Panc1 (cell line): ENCODE data around the gene AEBP2. TPM values are rescaled to one million over a fixed set of nuclear protein-coding genes. Genes with fewer than 3 reads are reported as not detected.

Experiments used
- ATAC-seq: fragments of 200-7000 bp; cut with Tn5 transposase; 2 replicates; pipeline ENCODE4 v1.9.1; 2020; ENCODE audit warnings: mild to moderate bottlenecking, moderate library complexity
- BruUV-seq: library from RNA; stranded (reverse); fragments of 400-500 nt; replicated peaks from 2 replicates; lab custom pipeline; 2021; lab: Mats Ljungman, UMichigan
- CTCF ChIA-PET: fragments of 300-600 bp; sonication (Branson Sonifier 250); formaldehyde crosslinking; loops from one replicate; lab custom pipeline; 2022; ENCODE audit warnings: antibody characterized with exemption; lab: Charles Lee
- POLR2A ChIA-PET: fragments of 300-600 bp; sonication (Branson Sonifier 250); formaldehyde crosslinking; loops from one replicate; lab custom pipeline; 2022; ENCODE audit warnings: antibody characterized with exemption; lab: Charles Lee
- DNase-seq: peaks from one replicate; pipeline ENCODE4 v3.0.0-alpha.2; 2010; ENCODE audit warnings: low read depth, low spot score
- H3K27ac ChIP-seq: 2 replicates; pipeline ENCODE4 v1.5.1; 2011; ENCODE audit warnings: mild to moderate bottlenecking, low read length, inconsistent platforms
- H3K27me3 ChIP-seq: fragments of 200-500 bp; sonication (Bioruptor generic); 2 replicates; pipeline ENCODE4 v1.6.0; 2014; ENCODE audit warnings: low read length, inconsistent platforms; ENCODE audit not compliant: control insufficient read depth, insufficient read depth
- H3K36me3 ChIP-seq: fragments of 200-500 bp; sonication (Bioruptor generic); 2 replicates; pipeline ENCODE4 v1.5.1; 2014; ENCODE audit warnings: inconsistent platforms, mild to moderate bottlenecking, low read length, moderate library complexity; ENCODE audit not compliant: control insufficient read depth, insufficient read depth
- H3K4me1 ChIP-seq: 2 replicates; pipeline ENCODE4 v1.5.1; 2011; ENCODE audit warnings: inconsistent platforms, mild to moderate bottlenecking, low read length, moderate library complexity; ENCODE audit not compliant: control insufficient read depth, insufficient read depth
- H3K4me3 ChIP-seq, 2 experiments: 2 replicates each; pipeline ENCODE4 v1.5.1; 2011 to 2012; ENCODE audit warnings: low read depth in 2 of 2, low read length in 2 of 2, mild to moderate bottlenecking in 2 of 2, inconsistent platforms in 1 of 2, moderate library complexity in 1 of 2
- H3K9me3 ChIP-seq: fragments of 200-500 bp; sonication (Bioruptor generic); 2 replicates; pipeline ENCODE4 v1.5.1; 2014; ENCODE audit warnings: low read depth, mild to moderate bottlenecking, inconsistent platforms, low read length, moderate library complexity; ENCODE audit not compliant: control insufficient read depth, insufficient read depth
- POLR2AphosphoS5 ChIP-seq: IDR thresholded peaks from 2 replicates; pipeline ENCODE4 v1.6.1; 2012; ENCODE audit warnings: mild to moderate bottlenecking, low read depth, low read length, moderate library complexity
- SIN3A ChIP-seq: IDR thresholded peaks from 2 replicates; pipeline ENCODE4 v1.6.1; 2012; ENCODE audit warnings: low read depth, mild to moderate bottlenecking, low read length, moderate library complexity, borderline replicate concordance; ENCODE audit not compliant: insufficient read depth
- TCF7L2 ChIP-seq: IDR thresholded peaks from 2 replicates; pipeline ENCODE4 v1.6.1; 2011; ENCODE audit warnings: mild to moderate bottlenecking, low read depth, low read length, inconsistent platforms
- in situ Hi-C: cut with HindIII; loops from 2 replicates; pipeline ENCODE4 v1.10.0; 2016; ENCODE audit warnings: low sequenced_read_pairs, low pct_unique_long_range_greater_than_20kb
- intact Hi-C: fragments of 100-400 bp; cut with micrococcal nuclease; formaldehyde crosslinking; loops from one replicate; pipeline ENCODE4 v1.10.0; 2022; ENCODE audit not compliant: unreplicated experiment
- total RNA-seq: library from RNA; stranded (reverse); gene quantifications from one replicate; pipeline ENCODE4 v1.2.1, GENCODE V29; 2021; ENCODE audit not compliant: unreplicated experiment
- TF ChIP-seq, protein P1 (sequence below): fragments of 450-650 bp; IDR thresholded peaks from 2 replicates; pipeline ENCODE4 v1.5.1; 2017; ENCODE audit warnings: mild to moderate bottlenecking
- TF ChIP-seq, protein P2 (sequence below), 2 experiments: IDR thresholded peaks; 2 replicates each; pipeline ENCODE4 v1.6.1; 2011 to 2012; ENCODE audit warnings: low read depth in 2 of 2, control low read depth in 1 of 2, low read length in 1 of 2, mild to moderate bottlenecking in 1 of 2, moderate library complexity in 1 of 2; ENCODE audit not compliant: insufficient read depth in 1 of 2

AEBP2 gene
- total RNA-seq, 1 experiment from 2014 or later = 32.4 TPM

DNA sequence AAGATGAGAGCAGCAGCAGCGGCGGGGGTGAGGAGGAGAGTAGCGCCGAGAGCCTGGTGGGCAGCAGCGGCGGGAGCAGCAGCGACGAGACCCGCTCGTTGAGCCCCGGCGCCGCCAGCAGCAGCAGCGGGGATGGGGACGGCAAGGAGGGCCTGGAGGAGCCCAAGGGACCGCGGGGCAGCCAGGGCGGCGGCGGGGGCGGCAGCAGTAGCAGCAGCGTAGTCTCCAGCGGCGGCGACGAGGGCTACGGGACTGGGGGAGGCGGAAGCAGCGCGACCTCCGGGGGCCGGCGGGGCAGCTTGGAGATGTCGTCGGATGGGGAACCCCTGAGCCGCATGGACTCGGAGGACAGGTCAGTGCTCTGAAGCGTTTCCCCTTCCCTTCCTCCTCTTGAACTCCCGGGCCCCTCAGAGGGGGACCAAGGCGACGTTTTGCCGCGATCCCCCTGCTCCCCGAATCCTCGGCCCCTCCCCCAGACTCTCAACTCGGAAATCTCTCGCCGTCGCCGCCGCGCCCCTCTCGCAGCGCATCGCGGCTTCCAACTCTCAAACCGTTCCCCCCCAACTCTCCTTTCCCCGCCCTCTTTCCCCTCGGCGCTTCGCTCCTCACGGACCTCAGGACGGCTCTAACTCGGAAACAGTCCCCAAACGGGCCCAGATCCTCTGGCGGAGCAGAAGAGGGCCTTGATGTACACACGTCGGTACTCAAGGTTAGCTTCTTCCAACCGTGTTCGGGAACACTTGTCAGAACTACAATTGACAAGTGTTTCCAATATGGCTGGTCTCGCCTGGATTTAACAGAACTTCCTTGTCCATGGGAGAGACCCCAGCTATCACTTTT lies 947 bp downstream of the AEBP2 start:
- TF ChIP-seq SIN3A (peak; percentile 20; the same call in 1 of the 2 replicates), TCF7L2 (no peak), POLR2AphosphoS5 (no peak)
- TF ChIP-seq, protein P1, sequence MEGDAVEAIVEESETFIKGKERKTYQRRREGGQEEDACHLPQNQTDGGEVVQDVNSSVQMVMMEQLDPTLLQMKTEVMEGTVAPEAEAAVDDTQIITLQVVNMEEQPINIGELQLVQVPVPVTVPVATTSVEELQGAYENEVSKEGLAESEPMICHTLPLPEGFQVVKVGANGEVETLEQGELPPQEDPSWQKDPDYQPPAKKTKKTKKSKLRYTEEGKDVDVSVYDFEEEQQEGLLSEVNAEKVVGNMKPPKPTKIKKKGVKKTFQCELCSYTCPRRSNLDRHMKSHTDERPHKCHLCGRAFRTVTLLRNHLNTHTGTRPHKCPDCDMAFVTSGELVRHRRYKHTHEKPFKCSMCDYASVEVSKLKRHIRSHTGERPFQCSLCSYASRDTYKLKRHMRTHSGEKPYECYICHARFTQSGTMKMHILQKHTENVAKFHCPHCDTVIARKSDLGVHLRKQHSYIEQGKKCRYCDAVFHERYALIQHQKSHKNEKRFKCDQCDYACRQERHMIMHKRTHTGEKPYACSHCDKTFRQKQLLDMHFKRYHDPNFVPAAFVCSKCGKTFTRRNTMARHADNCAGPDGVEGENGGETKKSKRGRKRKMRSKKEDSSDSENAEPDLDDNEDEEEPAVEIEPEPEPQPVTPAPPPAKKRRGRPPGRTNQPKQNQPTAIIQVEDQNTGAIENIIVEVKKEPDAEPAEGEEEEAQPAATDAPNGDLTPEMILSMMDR = no peak
- no TSS peak for BruUV-seq
- DNase-seq (no peak), ATAC-seq (peak; percentile 39)
- ChIA-PET CTCF (no interaction called here), POLR2A (interaction anchor here (0.5 kb wide), 1 partner anchor 160 kb away, joined by 9 read pairs; no protein-coding TSS in a partner anchor)
- intact Hi-C loops (no loop called here), in situ Hi-C loops (no loop called here)
- peaks cover 7% of the 10 kb centered on the region; the same call in 1 of the 2 replicates for H3K4me1 ChIP-seq
- H3K9me3 ChIP-seq = no peaks in the 10 kb centered on the region
- peak overlapping the region; percentile 86 for H3K27ac ChIP-seq
- no peaks in the 10 kb centered on the region for H3K27me3 ChIP-seq
- H3K36me3 ChIP-seq = no peaks in the 10 kb centered on the region; the same call in none of the 2 replicates
- peak overlapping the region; percentile 82 to 84 for H3K4me3 ChIP-seq

DNA sequence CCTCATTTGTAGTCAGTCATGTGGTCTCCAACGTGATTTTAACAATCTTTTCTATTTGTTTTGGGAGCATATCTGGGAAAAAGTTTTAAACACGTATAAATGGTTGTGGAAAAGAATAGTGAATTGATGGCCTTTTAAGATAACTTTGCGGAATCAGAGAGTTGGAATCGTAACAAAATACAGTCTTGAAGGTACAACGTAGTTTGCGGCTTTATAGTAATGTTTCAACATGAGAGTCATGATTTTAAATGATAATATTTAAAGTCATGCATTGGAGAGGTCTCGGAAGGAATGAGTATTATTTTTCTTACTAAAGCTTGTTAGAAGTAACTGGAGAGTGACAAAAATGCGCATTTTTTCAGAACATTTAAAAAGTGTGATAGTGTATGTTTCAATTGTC lies 1.6 kb downstream of the AEBP2 start:
- intact Hi-C loops (no loop called here), in situ Hi-C loops (no loop called here)
- TF ChIP-seq, protein P2, sequence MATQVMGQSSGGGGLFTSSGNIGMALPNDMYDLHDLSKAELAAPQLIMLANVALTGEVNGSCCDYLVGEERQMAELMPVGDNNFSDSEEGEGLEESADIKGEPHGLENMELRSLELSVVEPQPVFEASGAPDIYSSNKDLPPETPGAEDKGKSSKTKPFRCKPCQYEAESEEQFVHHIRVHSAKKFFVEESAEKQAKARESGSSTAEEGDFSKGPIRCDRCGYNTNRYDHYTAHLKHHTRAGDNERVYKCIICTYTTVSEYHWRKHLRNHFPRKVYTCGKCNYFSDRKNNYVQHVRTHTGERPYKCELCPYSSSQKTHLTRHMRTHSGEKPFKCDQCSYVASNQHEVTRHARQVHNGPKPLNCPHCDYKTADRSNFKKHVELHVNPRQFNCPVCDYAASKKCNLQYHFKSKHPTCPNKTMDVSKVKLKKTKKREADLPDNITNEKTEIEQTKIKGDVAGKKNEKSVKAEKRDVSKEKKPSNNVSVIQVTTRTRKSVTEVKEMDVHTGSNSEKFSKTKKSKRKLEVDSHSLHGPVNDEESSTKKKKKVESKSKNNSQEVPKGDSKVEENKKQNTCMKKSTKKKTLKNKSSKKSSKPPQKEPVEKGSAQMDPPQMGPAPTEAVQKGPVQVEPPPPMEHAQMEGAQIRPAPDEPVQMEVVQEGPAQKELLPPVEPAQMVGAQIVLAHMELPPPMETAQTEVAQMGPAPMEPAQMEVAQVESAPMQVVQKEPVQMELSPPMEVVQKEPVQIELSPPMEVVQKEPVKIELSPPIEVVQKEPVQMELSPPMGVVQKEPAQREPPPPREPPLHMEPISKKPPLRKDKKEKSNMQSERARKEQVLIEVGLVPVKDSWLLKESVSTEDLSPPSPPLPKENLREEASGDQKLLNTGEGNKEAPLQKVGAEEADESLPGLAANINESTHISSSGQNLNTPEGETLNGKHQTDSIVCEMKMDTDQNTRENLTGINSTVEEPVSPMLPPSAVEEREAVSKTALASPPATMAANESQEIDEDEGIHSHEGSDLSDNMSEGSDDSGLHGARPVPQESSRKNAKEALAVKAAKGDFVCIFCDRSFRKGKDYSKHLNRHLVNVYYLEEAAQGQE (IDR thresholded peaks at IDR 0.05; ENCODE audit: insufficient read depth in 1 of 2, low read depth in 2 of 2, low read length in 1 of 2) = no peak
- TF ChIP-seq POLR2AphosphoS5 = no peak
- no peak for TF ChIP-seq SIN3A
- TF ChIP-seq, protein P1 = no peak
- TF ChIP-seq TCF7L2 = no peak
- no peak for ATAC-seq
- no peak for DNase-seq
- peaks cover 7% of the 10 kb centered on the region; the same call in 1 of the 2 replicates for H3K4me1 ChIP-seq
- POLR2A ChIA-PET = interaction anchor here (0.5 kb wide), 1 partner anchor 161 kb away, joined by 9 read pairs; no protein-coding TSS in a partner anchor
- peak overlapping the region; percentile 82 to 84 for H3K4me3 ChIP-seq
- CTCF ChIA-PET = no interaction called here
- no peaks in the 10 kb centered on the region for H3K27me3 ChIP-seq
- H3K9me3 ChIP-seq = no peaks in the 10 kb centered on the region
- peak overlapping the region; percentile 86 for H3K27ac ChIP-seq
- BruUV-seq = no TSS peak
- H3K36me3 ChIP-seq = no peaks in the 10 kb centered on the region; the same call in none of the 2 replicates
